Breast epithelium (tissue), 4 donors: ENCODE measurements around the gene GDF2. TPM values are rescaled to one million over a fixed set of nuclear protein-coding genes. Genes with fewer than 3 reads are reported as not detected.

Source experiments
- DNase-seq, 2 donors: peaks; one replicate each; pipeline ENCODE4 v3.0.0-alpha.2; 2019; ENCODE audit warnings: low spot score in 2 of 2
- H3K27ac ChIP-seq, 2 donors: fragments of 200-600 bp; sonication (generic) in 1 of 2; one replicate each; pipeline ENCODE4 v1.5.1; 2016 to 2019; ENCODE audit warnings: mild to moderate bottlenecking in 1 of 2
- H3K27me3 ChIP-seq, 2 donors: fragments of 200-600 bp; sonication (generic) in 1 of 2; one replicate each; pipeline versions ENCODE4 v1.5.1 to v1.6.0; 2017 to 2019; ENCODE audit warnings: control low read depth in 1 of 2, mild to moderate bottlenecking in 1 of 2
- H3K36me3 ChIP-seq: fragments of 200-600 bp; one replicate; pipeline ENCODE4 v1.5.1; 2019
- H3K4me1 ChIP-seq, 2 donors: fragments of 200-600 bp; sonication (generic); one replicate each; pipeline ENCODE4 v1.5.1; 2016 to 2019; ENCODE audit warnings: control low read depth in 1 of 2
- H3K4me3 ChIP-seq, 3 donors: fragments of 200-600 bp; sonication (generic); 1 replicate in 2 of 3; 2 replicates in 1 of 3; pipeline ENCODE4 v1.5.1; 2016 to 2019; ENCODE audit warnings: mild to moderate bottlenecking in 3 of 3, moderate library complexity in 2 of 3
- H3K9me3 ChIP-seq, 2 donors: fragments of 200-600 bp; sonication (generic) in 1 of 2; one replicate each; pipeline ENCODE4 v1.5.1; 2016 to 2019; ENCODE audit warnings: control low read depth in 1 of 2
- POLR2A ChIP-seq: fragments of 450-650 bp; IDR thresholded peaks from one replicate; pipeline ENCODE4 v1.6.1; 2016; ENCODE audit warnings: antibody characterized with exemption, mild to moderate bottlenecking, moderate library complexity
- POLR2AphosphoS5 ChIP-seq, 3 donors: sonication (generic); formaldehyde crosslinking; IDR thresholded peaks; one replicate each; pipeline ENCODE4 v1.6.1; 2017; ENCODE audit warnings: antibody characterized with exemption in 3 of 3
- intact Hi-C: fragments of 100-400 bp; cut with DNase I; formaldehyde crosslinking; loops from one replicate; pipeline ENCODE4 v1.15.1; 2023; ENCODE audit warnings: low total_unique reads
- total RNA-seq, 3 donors: library from RNA; depleted of rRNA; stranded (reverse); fragments of >200 nt; gene quantifications; one replicate each; pipeline ENCODE4 v1.1.0, GENCODE V29; 2016
- TF ChIP-seq, protein P1 (sequence below), 3 donors: fragments of 450-650 bp; IDR thresholded peaks; one replicate each; pipeline ENCODE4 v1.5.1; 2016 to 2017; ENCODE audit warnings: antibody characterized with exemption in 3 of 3, mild to moderate bottlenecking in 3 of 3, moderate library complexity in 3 of 3

GDF2 gene
- total RNA-seq, 3 donors from 2014 or later, result not detected

DNA sequence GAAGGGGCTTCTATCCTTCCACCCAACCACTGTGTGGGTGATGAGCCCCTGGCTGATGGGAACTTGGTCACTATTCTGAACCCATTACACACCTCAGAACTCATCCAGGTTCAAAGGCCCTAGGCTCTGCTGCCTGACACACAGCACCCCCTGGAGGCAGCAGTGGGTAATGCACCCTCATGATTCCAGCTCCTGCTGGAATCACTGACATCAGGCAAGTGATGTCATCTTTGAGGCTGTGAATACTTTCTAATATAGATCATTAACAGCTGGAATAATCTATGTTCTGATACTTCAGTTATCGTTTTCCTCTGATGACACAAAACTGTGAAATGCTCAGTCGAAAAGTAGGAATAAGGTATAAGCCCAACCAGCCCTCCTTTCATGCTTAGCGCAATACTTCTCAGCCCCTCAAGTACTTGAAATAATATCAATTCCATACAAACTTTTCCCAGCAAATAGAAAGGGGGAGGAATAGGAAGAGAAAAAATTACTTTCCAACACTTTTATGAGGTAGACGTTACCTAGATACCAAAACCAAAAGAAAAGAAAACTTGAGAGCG lies 18.4 kb downstream of the GDF2 start:
- intact Hi-C loops, result no loop called here
- Histone ChIP-seq H3K36me3 (no peaks in the 10 kb centered on the region), H3K27me3 (no peaks in the 10 kb centered on the region), H3K27ac (no peak overlapping the region), H3K4me1 (no peaks in the 10 kb centered on the region), H3K9me3 (no peaks in the 10 kb centered on the region), H3K4me3 (no peak overlapping the region)
- DNase-seq, result peak in 1 of 2 donors; percentile 68
- TF ChIP-seq POLR2AphosphoS5 (IDR thresholded peaks at IDR 0.05), result no peak
- TF ChIP-seq, protein P1, sequence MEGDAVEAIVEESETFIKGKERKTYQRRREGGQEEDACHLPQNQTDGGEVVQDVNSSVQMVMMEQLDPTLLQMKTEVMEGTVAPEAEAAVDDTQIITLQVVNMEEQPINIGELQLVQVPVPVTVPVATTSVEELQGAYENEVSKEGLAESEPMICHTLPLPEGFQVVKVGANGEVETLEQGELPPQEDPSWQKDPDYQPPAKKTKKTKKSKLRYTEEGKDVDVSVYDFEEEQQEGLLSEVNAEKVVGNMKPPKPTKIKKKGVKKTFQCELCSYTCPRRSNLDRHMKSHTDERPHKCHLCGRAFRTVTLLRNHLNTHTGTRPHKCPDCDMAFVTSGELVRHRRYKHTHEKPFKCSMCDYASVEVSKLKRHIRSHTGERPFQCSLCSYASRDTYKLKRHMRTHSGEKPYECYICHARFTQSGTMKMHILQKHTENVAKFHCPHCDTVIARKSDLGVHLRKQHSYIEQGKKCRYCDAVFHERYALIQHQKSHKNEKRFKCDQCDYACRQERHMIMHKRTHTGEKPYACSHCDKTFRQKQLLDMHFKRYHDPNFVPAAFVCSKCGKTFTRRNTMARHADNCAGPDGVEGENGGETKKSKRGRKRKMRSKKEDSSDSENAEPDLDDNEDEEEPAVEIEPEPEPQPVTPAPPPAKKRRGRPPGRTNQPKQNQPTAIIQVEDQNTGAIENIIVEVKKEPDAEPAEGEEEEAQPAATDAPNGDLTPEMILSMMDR (IDR thresholded peaks at IDR 0.05), result peak; percentile 58 to 84 (median 59)

DNA sequence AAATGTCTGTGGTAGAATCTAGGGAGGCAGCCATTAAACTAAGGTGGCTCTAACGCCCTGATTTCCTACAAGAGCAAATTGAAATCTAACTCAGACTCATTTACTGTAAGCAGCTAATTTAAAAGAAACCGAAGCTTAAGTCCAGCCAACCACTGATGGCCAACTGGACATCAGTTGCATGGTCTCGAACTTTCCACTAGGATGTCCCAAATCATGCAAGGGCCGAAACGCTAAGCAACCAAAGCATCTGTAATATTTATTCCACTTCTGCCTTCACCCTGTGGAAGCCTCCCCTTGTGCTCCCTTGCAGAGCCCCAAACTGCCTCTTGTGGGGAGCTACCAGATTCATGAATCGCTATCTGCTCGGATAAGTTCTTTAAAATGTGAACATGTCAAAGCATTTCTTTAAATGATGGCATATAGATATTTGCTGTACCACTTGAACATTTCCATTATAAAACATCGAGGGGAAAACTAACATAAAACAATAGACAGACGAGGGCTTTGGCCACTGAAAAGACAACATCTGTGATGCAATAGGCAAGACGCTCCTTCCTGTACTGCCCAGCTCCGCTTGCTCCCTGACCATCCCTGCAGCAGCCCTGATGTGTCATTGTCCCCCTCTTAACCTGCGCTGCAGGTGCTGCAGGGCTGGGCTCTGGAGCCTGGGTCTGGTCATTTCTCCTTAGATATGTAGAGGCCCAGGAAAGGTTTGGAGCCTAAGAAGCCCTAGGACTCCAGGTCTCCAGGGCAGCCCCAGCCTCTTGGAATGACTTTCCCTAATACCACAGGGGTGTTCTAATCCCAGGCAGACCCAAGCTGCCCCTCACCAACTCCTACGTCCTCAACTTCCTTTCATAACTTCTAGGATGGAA lies 23.0 kb downstream of the GDF2 start:
- Histone ChIP-seq H3K27ac (no peak overlapping the region), H3K4me1 (no peaks in the 10 kb centered on the region), H3K36me3 (no peaks in the 10 kb centered on the region), H3K9me3 (no peaks in the 10 kb centered on the region), H3K27me3 (no peaks in the 10 kb centered on the region), H3K4me3 (no peak overlapping the region)
- TF ChIP-seq POLR2AphosphoS5 (IDR thresholded peaks at IDR 0.05), result no peak
- TF ChIP-seq, protein P1 (IDR thresholded peaks at IDR 0.05), result no peak
- TF ChIP-seq POLR2A, result no peak
- DNase-seq, result no peak
- intact Hi-C loops, result no loop called here

DNA sequence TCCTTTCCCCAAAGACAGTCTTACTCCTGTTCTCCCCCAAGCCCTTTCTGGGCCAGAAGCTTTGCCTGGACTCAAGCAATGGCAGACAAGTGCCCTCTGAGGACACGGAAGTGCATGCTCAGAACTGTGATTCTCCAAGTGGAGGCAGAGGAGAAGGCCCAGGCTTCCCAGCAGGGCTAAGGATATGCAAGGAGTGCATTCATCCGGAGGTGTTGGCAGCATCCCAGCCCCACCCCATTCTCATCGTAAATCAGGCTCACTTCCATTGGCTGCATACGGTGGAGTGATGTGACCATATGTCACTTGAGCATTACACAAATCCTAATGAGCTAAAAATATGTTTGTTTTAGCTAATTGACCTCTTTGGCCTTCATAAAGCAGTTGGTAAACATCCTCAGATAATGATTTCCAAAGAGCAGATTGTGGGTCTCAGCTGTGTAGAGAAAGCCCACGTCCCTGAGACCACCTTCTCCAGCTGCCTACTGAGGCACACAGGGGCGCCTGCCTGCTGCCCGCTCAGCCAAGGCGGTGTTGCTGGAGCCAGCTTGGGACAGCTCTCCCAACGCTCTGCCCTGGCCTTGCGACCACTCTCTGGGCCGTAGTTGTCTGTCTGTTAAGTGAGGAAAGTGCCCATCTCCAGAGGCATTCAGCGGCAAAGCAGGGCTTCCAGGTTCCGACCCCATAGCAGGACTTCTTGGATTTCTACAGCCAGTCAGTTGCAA lies 24.5 kb downstream of the GDF2 start:
- no peak overlapping the region for H3K4me3 ChIP-seq
- H3K27ac ChIP-seq, result no peak overlapping the region
- H3K4me1 ChIP-seq, result no peaks in the 10 kb centered on the region
- H3K27me3 ChIP-seq, result no peaks in the 10 kb centered on the region
- no peaks in the 10 kb centered on the region for H3K36me3 ChIP-seq
- intact Hi-C loops, result no loop called here
- DNase-seq, result no peak
- no peaks in the 10 kb centered on the region for H3K9me3 ChIP-seq
- TF ChIP-seq POLR2A (no peak), POLR2AphosphoS5 (IDR thresholded peaks at IDR 0.05) (no peak)
- TF ChIP-seq, protein P1 (IDR thresholded peaks at IDR 0.05), result no peak

DNA sequence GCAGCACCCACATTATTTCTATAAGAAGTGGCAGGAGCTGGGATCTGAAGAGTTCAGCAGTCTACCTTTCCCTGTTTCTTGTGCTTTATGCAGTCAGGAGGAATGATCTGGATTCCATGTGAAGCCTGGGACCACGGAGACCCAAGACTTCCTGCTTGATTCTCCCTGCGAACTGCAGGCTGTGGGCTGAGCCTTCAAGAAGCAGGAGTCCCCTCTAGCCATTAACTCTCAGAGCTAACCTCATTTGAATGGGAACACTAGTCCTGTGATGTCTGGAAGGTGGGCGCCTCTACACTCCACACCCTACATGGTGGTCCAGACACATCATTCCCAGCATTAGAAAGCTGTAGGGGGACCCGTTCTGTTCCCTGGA lies 25.0 kb downstream of the GDF2 start:
- no peak overlapping the region for H3K4me3 ChIP-seq
- H3K27ac ChIP-seq, result no peak overlapping the region
- DNase-seq, result no peak
- H3K9me3 ChIP-seq, result no peaks in the 10 kb centered on the region
- intact Hi-C loops, result no loop called here
- no peaks in the 10 kb centered on the region for H3K27me3 ChIP-seq
- no peaks in the 10 kb centered on the region for H3K4me1 ChIP-seq
- TF ChIP-seq POLR2A (no peak), POLR2AphosphoS5 (IDR thresholded peaks at IDR 0.05) (no peak)
- TF ChIP-seq, protein P1 (IDR thresholded peaks at IDR 0.05), result no peak
- no peaks in the 10 kb centered on the region for H3K36me3 ChIP-seq
